MCF 10A (cell line): ENCODE measurements around the gene NEK5. TPM values are rescaled to one million over a fixed set of nuclear protein-coding genes. Genes with fewer than 3 reads are reported as not detected.
"Not testable (repeated sequence)": the region's sequence is repeated elsewhere in the genome, so short reads cannot be mapped to it uniquely, and the experiment has no call there.

Experiments used
- BruUV-seq: library from RNA; stranded (reverse); fragments of 400-500 nt; replicated peaks from 2 replicates; lab custom pipeline; 2021; lab: Mats Ljungman, UMichigan
- CTCF ChIA-PET: fragments of 300-600 bp; sonication (Branson Sonifier 250); formaldehyde crosslinking; extraction: SDS; loops from one replicate; lab custom pipeline; 2021; ENCODE audit warnings: antibody characterized with exemption, inconsistent platforms; lab: Yijun Ruan, JAX
- POLR2A ChIA-PET: fragments of 300-600, 350-650 bp; sonication (Branson Sonifier 250); formaldehyde crosslinking; extraction: SDS; loops from one replicate; lab custom pipeline; 2020; ENCODE audit warnings: antibody characterized with exemption, inconsistent platforms; lab: Yijun Ruan, JAX
- DNase-seq: peaks from one replicate; pipeline ENCODE4 v3.0.0-alpha.2; 2018; ENCODE audit not compliant: unreplicated experiment
- H3K27ac Mint-ChIP-seq: one replicate; pipeline ENCODE4 v1.8.0; 2022; ENCODE audit warnings: mild to moderate bottlenecking, low read depth, mixed read lengths; ENCODE audit not compliant: unreplicated experiment
- H3K27me3 Mint-ChIP-seq: one replicate; pipeline ENCODE4 v1.8.0; 2022; ENCODE audit warnings: mixed read lengths; ENCODE audit not compliant: insufficient read depth, unreplicated experiment
- H3K36me3 Mint-ChIP-seq: one replicate; pipeline ENCODE4 v1.8.0; 2022; ENCODE audit warnings: mild to moderate bottlenecking, moderate library complexity, mixed read lengths; ENCODE audit not compliant: insufficient read depth, unreplicated experiment
- H3K4me1 Mint-ChIP-seq: one replicate; pipeline ENCODE4 v1.8.0; 2022; ENCODE audit warnings: mixed read lengths; ENCODE audit not compliant: insufficient read depth, unreplicated experiment
- H3K4me3 Mint-ChIP-seq: one replicate; pipeline ENCODE4 v1.8.0; 2022; ENCODE audit warnings: mild to moderate bottlenecking, moderate library complexity, mixed read lengths; ENCODE audit not compliant: unreplicated experiment
- H3K9me3 Mint-ChIP-seq: one replicate; pipeline ENCODE4 v1.8.0; 2022; ENCODE audit warnings: mixed read lengths; ENCODE audit not compliant: unreplicated experiment
- CTCF ChIP-seq: fragments of 200-600 bp; IDR thresholded peaks from one replicate; pipeline ENCODE4 v1.8.0; 2022; ENCODE audit warnings: antibody characterized with exemption, mild to moderate bottlenecking; ENCODE audit not compliant: unreplicated experiment
- intact Hi-C: fragments of 100-400 bp; cut with micrococcal nuclease; formaldehyde crosslinking; loops from 2 replicates; pipeline ENCODE4 v1.14.1; 2022
- total RNA-seq: library from RNA; stranded (reverse); gene quantifications from 2 replicates; pipeline ENCODE4 v1.2.3, GENCODE V29; 2022

Gene NEK5
- total RNA-seq, 1 experiment from 2014 or later = 0.21 TPM

- no TSS peak for BruUV-seq
- H3K27ac Mint-ChIP-seq = no peak overlapping the region
- peaks cover 9% of the 10 kb centered on the region for H3K4me1 Mint-ChIP-seq
- TF ChIP-seq CTCF = no peak
- H3K9me3 Mint-ChIP-seq = no peaks in the 10 kb centered on the region
- peak; percentile 30 for DNase-seq
- no peak overlapping the region for H3K4me3 Mint-ChIP-seq
- no peaks in the 10 kb centered on the region for H3K27me3 Mint-ChIP-seq
- POLR2A ChIA-PET = interaction anchor here (0.6 to 0.7 kb wide), 4 partner anchors 42 to 326 kb away, joined by 3 to 4 read pairs (median 3); no protein-coding TSS in a partner anchor
- no peaks in the 10 kb centered on the region for H3K36me3 Mint-ChIP-seq
- intact Hi-C loops = no loop called here
- CTCF ChIA-PET = interaction anchor here (0.5 to 1.8 kb wide), 6 partner anchors 14 to 1090 kb away, joined by 3 to 5 read pairs (median 4); no protein-coding TSS in a partner anchor
Measured at GRCh38 chr13:52085421-52085820, 43.5 kb downstream of the NEK5 start.

- BruUV-seq, DNase-seq, H3K27me3 Mint-ChIP-seq, H3K4me3 Mint-ChIP-seq, H3K4me1 Mint-ChIP-seq, intact Hi-C loops, H3K36me3 Mint-ChIP-seq, H3K27ac Mint-ChIP-seq, H3K9me3 Mint-ChIP-seq: not testable (repeated sequence)
- CTCF ChIA-PET = interaction anchor here (0.5 to 1.1 kb wide), 6 partner anchors 14 to 1090 kb away, joined by 3 to 4 read pairs (median 4); no protein-coding TSS in a partner anchor
- POLR2A ChIA-PET = interaction anchor here (0.7 kb wide), 1 partner anchor 124 kb away, joined by 3 read pairs; no protein-coding TSS in a partner anchor
Measured at GRCh38 chr13:52084981-52085380, 43.9 kb downstream of the NEK5 start.

GRCh38 chr13:52082601-52083000 lies 46.3 kb downstream of the NEK5 start:
- no peak for TF ChIP-seq CTCF
- Mint-ChIP-seq H3K4me3 (no peak overlapping the region), H3K4me1 (peaks cover 9% of the 10 kb centered on the region), H3K36me3 (no peaks in the 10 kb centered on the region), H3K9me3 (no peaks in the 10 kb centered on the region), H3K27me3 (peaks cover 7% of the 10 kb centered on the region), H3K27ac (no peak overlapping the region)
- CTCF ChIA-PET = interaction anchor here (0.7 kb wide), 1 partner anchor 164 kb away, joined by 3 read pairs; no protein-coding TSS in a partner anchor
- BruUV-seq = no TSS peak
- DNase-seq = no peak
- intact Hi-C loops = no loop called here
- POLR2A ChIA-PET = no interaction called here

- H3K36me3 Mint-ChIP-seq, H3K9me3 Mint-ChIP-seq, BruUV-seq, H3K27ac Mint-ChIP-seq, H3K4me1 Mint-ChIP-seq, H3K4me3 Mint-ChIP-seq, DNase-seq, intact Hi-C loops, CTCF ChIA-PET, POLR2A ChIA-PET: not testable (repeated sequence)
- peaks cover 14% of the 10 kb centered on the region for H3K27me3 Mint-ChIP-seq
Measured at GRCh38 chr13:52079891-52080290, 49.0 kb downstream of the NEK5 start.

GRCh38 chr13:52070929-52071523 lies 57.8 kb downstream of the NEK5 start:
- intact Hi-C loops = loop anchor here (1.0 kb wide), 1 partner anchor 56 kb away; no protein-coding TSS in a partner anchor
- TF ChIP-seq CTCF = no peak
- no TSS peak for BruUV-seq
- no peaks in the 10 kb centered on the region for H3K27me3 Mint-ChIP-seq
- H3K4me3 Mint-ChIP-seq = no peak overlapping the region
- CTCF ChIA-PET = interaction anchor here (0.7 to 1.9 kb wide), 3 partner anchors 14 to 56 kb away, joined by 3 to 5 read pairs (median 4); no protein-coding TSS in a partner anchor
- H3K9me3 Mint-ChIP-seq = peaks cover 28% of the 10 kb centered on the region
- DNase-seq = peak; percentile 18
- no peak overlapping the region for H3K27ac Mint-ChIP-seq
- H3K4me1 Mint-ChIP-seq = peaks cover 15% of the 10 kb centered on the region
- POLR2A ChIA-PET = no interaction called here
- H3K36me3 Mint-ChIP-seq = peaks cover 6% of the 10 kb centered on the region
